ENCODE measurements around the gene DAD1. TPM values are rescaled to one million over a fixed set of nuclear protein-coding genes. Genes with fewer than 3 reads are reported as not detected.

Gene DAD1
- total RNA-seq, 4 donors from 2014 or later, result 123 to 228 (median 171) TPM

DNA sequence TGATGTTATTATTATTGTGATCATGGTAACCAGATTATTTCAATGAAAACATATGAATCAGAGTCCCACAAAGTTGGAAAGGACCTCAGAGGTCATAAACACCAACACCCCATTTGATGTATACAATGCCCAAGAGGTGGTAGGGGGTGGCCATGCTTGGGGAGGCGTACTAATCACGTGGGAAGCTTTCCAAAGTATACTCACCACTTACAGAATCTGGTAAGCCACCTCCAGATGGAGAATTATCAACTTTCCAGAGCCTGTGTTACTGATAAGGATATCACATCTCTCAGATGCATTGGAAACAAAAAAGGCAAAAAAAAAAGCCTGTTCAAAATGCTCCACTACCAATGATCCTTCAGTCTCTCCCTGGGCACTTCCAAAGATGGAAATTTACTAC, 8.4 kb downstream of the DAD1 start:
- Histone ChIP-seq H3K9me3 (no peaks in the 10 kb centered on the region), H3K4me3 (no peak overlapping the region), H3K27ac (no peak overlapping the region), H3K27me3 (no peaks in the 10 kb centered on the region), H3K36me3 (peaks cover 0 to 10% of the 10 kb centered on the region in 2 donors), H3K4me1 (peaks cover 0 to 43% (median 3%) of the 10 kb centered on the region in 3 donors)
- TF ChIP-seq POLR2AphosphoS5 (IDR thresholded peaks at IDR 0.05) (no peak), POLR2A (IDR thresholded peaks at IDR 0.05) (no peak), EP300 (IDR thresholded peaks at IDR 0.05) (no peak)
- TF ChIP-seq, protein P1, sequence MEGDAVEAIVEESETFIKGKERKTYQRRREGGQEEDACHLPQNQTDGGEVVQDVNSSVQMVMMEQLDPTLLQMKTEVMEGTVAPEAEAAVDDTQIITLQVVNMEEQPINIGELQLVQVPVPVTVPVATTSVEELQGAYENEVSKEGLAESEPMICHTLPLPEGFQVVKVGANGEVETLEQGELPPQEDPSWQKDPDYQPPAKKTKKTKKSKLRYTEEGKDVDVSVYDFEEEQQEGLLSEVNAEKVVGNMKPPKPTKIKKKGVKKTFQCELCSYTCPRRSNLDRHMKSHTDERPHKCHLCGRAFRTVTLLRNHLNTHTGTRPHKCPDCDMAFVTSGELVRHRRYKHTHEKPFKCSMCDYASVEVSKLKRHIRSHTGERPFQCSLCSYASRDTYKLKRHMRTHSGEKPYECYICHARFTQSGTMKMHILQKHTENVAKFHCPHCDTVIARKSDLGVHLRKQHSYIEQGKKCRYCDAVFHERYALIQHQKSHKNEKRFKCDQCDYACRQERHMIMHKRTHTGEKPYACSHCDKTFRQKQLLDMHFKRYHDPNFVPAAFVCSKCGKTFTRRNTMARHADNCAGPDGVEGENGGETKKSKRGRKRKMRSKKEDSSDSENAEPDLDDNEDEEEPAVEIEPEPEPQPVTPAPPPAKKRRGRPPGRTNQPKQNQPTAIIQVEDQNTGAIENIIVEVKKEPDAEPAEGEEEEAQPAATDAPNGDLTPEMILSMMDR (IDR thresholded peaks at IDR 0.05), result no peak
- WGBS, 2 donors (ENCODE audit: low coverage in 1 of 2), result 66 to 72% methylated on average over 2 of the region's 2 CpGs
- no peak for ATAC-seq

DNA sequence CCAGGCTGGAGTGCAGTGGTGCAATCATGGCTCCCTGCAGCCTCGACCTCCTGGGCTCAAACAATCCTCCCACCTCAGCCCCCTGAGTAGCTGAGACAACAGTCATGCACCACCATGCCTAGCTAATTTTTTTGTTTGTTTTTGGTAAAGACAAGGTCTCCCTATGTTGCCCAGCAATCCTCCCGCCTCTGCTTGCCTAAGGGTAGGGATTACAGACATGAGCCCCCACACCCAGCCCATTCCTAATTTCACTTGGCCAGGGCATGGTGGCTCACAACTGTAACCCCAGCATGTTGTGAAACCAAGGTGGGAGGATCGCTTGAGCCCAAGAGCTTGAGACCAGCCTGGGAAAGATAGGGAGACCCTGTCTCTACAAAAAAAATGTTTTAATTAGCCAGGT, 9.1 kb downstream of the DAD1 start:
- Histone ChIP-seq H3K4me1 (peaks cover 0 to 37% (median 3%) of the 10 kb centered on the region in 3 donors), H3K27me3 (no peaks in the 10 kb centered on the region), H3K27ac (no peak overlapping the region), H3K9me3 (no peaks in the 10 kb centered on the region), H3K36me3 (peaks cover 0 to 17% of the 10 kb centered on the region in 2 donors), H3K4me3 (no peak overlapping the region)
- 94 to 98% methylated on average over 2 to 3 of the region's 3 CpGs for WGBS, 2 donors (ENCODE audit: low coverage in 1 of 2)
- ATAC-seq, result no peak
- TF ChIP-seq, protein P1 (IDR thresholded peaks at IDR 0.05), result no peak
- TF ChIP-seq EP300 (IDR thresholded peaks at IDR 0.05), result no peak
- no peak for TF ChIP-seq POLR2AphosphoS5 (IDR thresholded peaks at IDR 0.05)
- no peak for TF ChIP-seq POLR2A (IDR thresholded peaks at IDR 0.05)

DNA sequence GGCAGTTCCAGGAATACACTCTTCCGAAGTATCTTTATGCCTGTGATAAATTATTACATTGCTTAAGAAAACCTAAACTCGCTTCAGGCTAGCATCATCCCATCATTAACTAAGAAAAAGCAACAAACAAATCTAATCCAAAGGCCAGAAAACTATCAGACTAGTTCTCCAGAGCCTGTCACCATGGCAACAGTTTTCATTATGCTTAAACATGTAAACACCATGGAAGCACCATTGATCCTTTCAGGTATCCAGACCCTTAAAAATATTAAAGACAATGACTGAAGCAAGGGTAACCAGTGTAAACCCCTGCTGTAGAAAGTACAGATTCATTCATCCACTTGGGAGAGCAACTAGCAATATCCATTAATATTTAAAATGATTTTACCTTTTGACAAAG, 9.8 kb downstream of the DAD1 start:
- H3K27ac ChIP-seq, result no peak overlapping the region
- H3K9me3 ChIP-seq, result no peaks in the 10 kb centered on the region
- ATAC-seq, result no peak
- H3K27me3 ChIP-seq, result no peaks in the 10 kb centered on the region
- WGBS, 2 donors (ENCODE audit: low coverage in 1 of 2), result 48 to 66% methylated on average over 2 of the region's 2 CpGs
- TF ChIP-seq, protein P1 (IDR thresholded peaks at IDR 0.05), result no peak
- no peak for TF ChIP-seq POLR2AphosphoS5 (IDR thresholded peaks at IDR 0.05)
- no peak for TF ChIP-seq EP300 (IDR thresholded peaks at IDR 0.05)
- TF ChIP-seq POLR2A (IDR thresholded peaks at IDR 0.05), result no peak
- peaks cover 0 to 31% (median 3%) of the 10 kb centered on the region in 3 donors for H3K4me1 ChIP-seq
- no peak overlapping the region for H3K4me3 ChIP-seq
- H3K36me3 ChIP-seq, result peaks cover 0 to 23% of the 10 kb centered on the region in 2 donors

DNA sequence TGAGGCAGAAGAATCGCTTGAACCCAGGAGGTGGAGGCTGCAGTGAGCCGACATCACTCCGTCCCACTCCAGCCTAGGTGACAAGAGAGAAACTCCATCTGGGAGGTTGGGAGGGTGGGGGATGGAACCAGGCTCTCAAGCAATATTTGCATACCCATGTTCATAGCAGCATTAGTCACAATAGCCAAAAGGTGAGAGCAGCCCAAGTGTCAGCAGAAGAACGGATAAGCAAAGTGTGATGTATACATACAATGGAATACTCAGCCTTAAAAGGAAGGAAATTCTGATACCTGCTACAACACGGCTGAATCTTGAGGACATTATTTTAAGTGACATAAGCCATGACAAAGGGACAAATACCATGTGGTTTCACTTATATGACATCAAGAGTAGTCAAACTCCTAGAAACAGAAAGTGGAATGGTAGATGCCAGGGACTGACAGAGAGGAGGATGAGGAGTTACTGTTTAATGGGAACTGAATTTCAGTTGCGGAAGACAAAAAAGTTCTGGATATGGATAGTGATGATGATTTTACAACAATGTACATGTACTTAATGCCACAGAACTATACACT, 11.6 kb downstream of the DAD1 start:
- Histone ChIP-seq H3K9me3 (no peaks in the 10 kb centered on the region), H3K4me3 (no peak overlapping the region), H3K4me1 (peaks cover 0 to 21% (median 3%) of the 10 kb centered on the region in 3 donors), H3K27ac (no peak overlapping the region), H3K27me3 (no peaks in the 10 kb centered on the region), H3K36me3 (peaks cover 0 to 39% of the 10 kb centered on the region in 2 donors)
- no peak for ATAC-seq
- WGBS, 2 donors (ENCODE audit: low coverage in 1 of 2), result 66 to 68% methylated on average over 6 of the region's 6 CpGs
- TF ChIP-seq POLR2A (IDR thresholded peaks at IDR 0.05) (no peak), EP300 (IDR thresholded peaks at IDR 0.05) (no peak), POLR2AphosphoS5 (IDR thresholded peaks at IDR 0.05) (no peak)
- TF ChIP-seq, protein P1 (IDR thresholded peaks at IDR 0.05), result no peak

DNA sequence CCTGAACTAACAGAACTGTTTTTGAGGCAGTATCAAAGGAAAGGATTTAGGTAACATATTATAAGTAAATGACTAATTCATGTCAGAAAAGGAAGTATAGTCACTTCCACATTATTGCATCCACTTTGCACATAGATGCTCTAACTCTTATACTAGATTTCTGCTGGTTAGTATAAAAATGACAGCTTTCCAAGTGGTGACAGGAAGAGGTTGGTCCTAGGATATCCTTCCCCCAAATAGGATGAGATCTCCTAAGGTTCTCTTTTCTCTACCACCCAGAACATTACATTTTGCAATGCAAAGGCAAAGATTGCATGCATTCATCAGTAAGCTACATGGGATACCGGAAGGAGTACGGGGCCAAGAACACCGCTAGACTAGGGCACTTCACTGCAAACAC, 15.2 kb downstream of the DAD1 start:
- ATAC-seq, result no peak

More for the DNA sequence above, 15.2 kb downstream of the DAD1 start:
- Histone ChIP-seq H3K4me1 (peaks cover 6 to 34% (median 6%) of the 10 kb centered on the region in 3 donors), H3K36me3 (peaks cover 0 to 58% of the 10 kb centered on the region in 2 donors), H3K27me3 (no peaks in the 10 kb centered on the region), H3K27ac (no peak overlapping the region), H3K4me3 (no peak overlapping the region), H3K9me3 (no peaks in the 10 kb centered on the region)
- 90 to 100% methylated on average over 3 of the region's 3 CpGs for WGBS, 2 donors (ENCODE audit: low coverage in 1 of 2)
- TF ChIP-seq, protein P1 (IDR thresholded peaks at IDR 0.05), result no peak
- TF ChIP-seq POLR2A (IDR thresholded peaks at IDR 0.05) (no peak), POLR2AphosphoS5 (IDR thresholded peaks at IDR 0.05) (no peak), EP300 (IDR thresholded peaks at IDR 0.05) (no peak)

Measured in gastroesophageal sphincter (tissue), 4 donors.